Activated naive CD4-positive, alpha-beta T cell treated with anti-CD3 and anti-CD28 coated beads for 36 hours (primary cell): ENCODE data around the gene CFAP65. TPM values are rescaled to one million over a fixed set of nuclear protein-coding genes. Genes with fewer than 3 reads are reported as not detected.

Source experiments
- CTCF ChIA-PET: fragments of 350-600 bp; sonication (Branson Sonifier 250); formaldehyde crosslinking; loops from one replicate; lab custom pipeline; 2021; ENCODE audit warnings: antibody characterized with exemption; lab: Charles Lee
- DNase-seq: peaks from one replicate; pipeline ENCODE4 v3.0.0-alpha.2; 2020
- H3K27ac Mint-ChIP-seq: one replicate; pipeline ENCODE4 v1.8.0; 2021; ENCODE audit warnings: mild to moderate bottlenecking, mixed read lengths
- H3K27me3 Mint-ChIP-seq: one replicate; pipeline ENCODE4 v1.8.0; 2021; ENCODE audit warnings: low read depth, mixed read lengths
- H3K36me3 Mint-ChIP-seq: one replicate; pipeline ENCODE4 v1.8.0; 2021; ENCODE audit warnings: low read depth, mixed read lengths
- H3K4me1 Mint-ChIP-seq: one replicate; pipeline ENCODE4 v1.8.0; 2021; ENCODE audit warnings: low read depth, mixed read lengths
- H3K4me3 Mint-ChIP-seq: one replicate; pipeline ENCODE4 v1.8.0; 2021; ENCODE audit warnings: mild to moderate bottlenecking, moderate library complexity, mixed read lengths
- H3K9me3 Mint-ChIP-seq: one replicate; pipeline ENCODE4 v1.8.0; 2021; ENCODE audit warnings: mixed read lengths
- intact Hi-C: fragments of 100-400 bp; cut with micrococcal nuclease; formaldehyde crosslinking; loops from one replicate; pipeline ENCODE4 v1.15.1; 2023
- total RNA-seq, 2 experiments: library from RNA; stranded (reverse); gene quantifications; one replicate each; pipeline ENCODE4 v1.2.3, GENCODE V29; 2021

Gene CFAP65
- total RNA-seq, 2 experiments from 2014 or later: not detected

GRCh38 chr2:218963601-218964000, 77.7 kb downstream of the CFAP65 start:
- H3K4me1 Mint-ChIP-seq: peaks cover 18% of the 10 kb centered on the region
- H3K36me3 Mint-ChIP-seq: no peaks in the 10 kb centered on the region
- DNase-seq: no peak
- CTCF ChIA-PET: no interaction called here
- H3K27me3 Mint-ChIP-seq: peaks cover 63% of the 10 kb centered on the region
- no peak overlapping the region for H3K4me3 Mint-ChIP-seq
- no peaks in the 10 kb centered on the region for H3K9me3 Mint-ChIP-seq
- intact Hi-C loops: no loop called here
- no peak overlapping the region for H3K27ac Mint-ChIP-seq

- no peak overlapping the region for H3K27ac Mint-ChIP-seq
- H3K36me3 Mint-ChIP-seq: no peaks in the 10 kb centered on the region
- peaks cover 18% of the 10 kb centered on the region for H3K4me1 Mint-ChIP-seq
- DNase-seq: peak; percentile 80
- CTCF ChIA-PET: no interaction called here
- no peak overlapping the region for H3K4me3 Mint-ChIP-seq
- peaks cover 67% of the 10 kb centered on the region for H3K27me3 Mint-ChIP-seq
- H3K9me3 Mint-ChIP-seq: no peaks in the 10 kb centered on the region
- intact Hi-C loops: no loop called here
Observed at GRCh38 chr2:218962859-218963492, 78.3 kb downstream of the CFAP65 start.

GRCh38 chr2:218961651-218962570, 79.4 kb downstream of the CFAP65 start:
- no peak overlapping the region for H3K27ac Mint-ChIP-seq
- H3K27me3 Mint-ChIP-seq: peaks cover 74% of the 10 kb centered on the region
- no peaks in the 10 kb centered on the region for H3K9me3 Mint-ChIP-seq
- H3K4me1 Mint-ChIP-seq: peaks cover 18% of the 10 kb centered on the region
- CTCF ChIA-PET: interaction anchor here (1.3 kb wide), 1 partner anchor 18 kb away, joined by 7 read pairs; no protein-coding TSS in a partner anchor
- H3K4me3 Mint-ChIP-seq: no peak overlapping the region
- intact Hi-C loops: no loop called here
- no peaks in the 10 kb centered on the region for H3K36me3 Mint-ChIP-seq
- DNase-seq: no peak

GRCh38 chr2:218961229-218961628, 80.1 kb downstream of the CFAP65 start:
- no peak for DNase-seq
- H3K9me3 Mint-ChIP-seq: no peaks in the 10 kb centered on the region
- peaks cover 18% of the 10 kb centered on the region for H3K4me1 Mint-ChIP-seq
- H3K27me3 Mint-ChIP-seq: peaks cover 68% of the 10 kb centered on the region
- peak overlapping the region; percentile 16 for H3K27ac Mint-ChIP-seq
- CTCF ChIA-PET: interaction anchor here (1.3 kb wide), 1 partner anchor 19 kb away, joined by 7 read pairs; no protein-coding TSS in a partner anchor
- intact Hi-C loops: no loop called here
- H3K36me3 Mint-ChIP-seq: no peaks in the 10 kb centered on the region
- no peak overlapping the region for H3K4me3 Mint-ChIP-seq

- intact Hi-C loops: no loop called here
- Mint-ChIP-seq H3K4me1 (peaks cover 18% of the 10 kb centered on the region), H3K27me3 (peaks cover 66% of the 10 kb centered on the region), H3K4me3 (peak overlapping the region; percentile 29), H3K36me3 (no peaks in the 10 kb centered on the region), H3K9me3 (no peaks in the 10 kb centered on the region), H3K27ac (no peak overlapping the region)
- CTCF ChIA-PET: interaction anchor here (0.9 to 1.1 kb wide), 2 partner anchors 18 to 20 kb away, joined by 3 to 5 read pairs; no protein-coding TSS in a partner anchor
- DNase-seq: no peak
Observed at GRCh38 chr2:218960309-218961165, 80.8 kb downstream of the CFAP65 start.

- H3K27me3 Mint-ChIP-seq: peaks cover 69% of the 10 kb centered on the region
- no peak overlapping the region for H3K4me3 Mint-ChIP-seq
- no peak overlapping the region for H3K27ac Mint-ChIP-seq
- CTCF ChIA-PET: interaction anchor here (0.9 to 1.1 kb wide), 2 partner anchors 19 to 21 kb away, joined by 3 to 5 read pairs; no protein-coding TSS in a partner anchor
- intact Hi-C loops: loop anchor here (1.0 kb wide), 1 partner anchor 51 kb away; no protein-coding TSS in a partner anchor
- no peaks in the 10 kb centered on the region for H3K9me3 Mint-ChIP-seq
- peaks cover 18% of the 10 kb centered on the region for H3K4me1 Mint-ChIP-seq
- DNase-seq: no peak
- no peaks in the 10 kb centered on the region for H3K36me3 Mint-ChIP-seq
Observed at GRCh38 chr2:218959761-218960308, 81.5 kb downstream of the CFAP65 start.

GRCh38 chr2:218959141-218959731, 82.1 kb downstream of the CFAP65 start, which contains the start of gene CDK5R2:
CDK5R2 (plus strand) TSS chr2:218959666; CDS start chr2:218959821, 155 bp downstream.
- peak; percentile 80 for DNase-seq
- Mint-ChIP-seq H3K27me3 (peaks cover 69% of the 10 kb centered on the region), H3K4me3 (peak within 1 kb of the TSS; percentile 41), H3K27ac (no peak within 1 kb of the TSS), H3K9me3 (no peaks in the 10 kb centered on the region), H3K36me3 (no peaks in the 10 kb centered on the region), H3K4me1 (peaks cover 18% of the 10 kb centered on the region)
- intact Hi-C loops: loop anchor here (1.0 kb wide), 1 partner anchor 50 kb away; no protein-coding TSS in a partner anchor
- CTCF ChIA-PET: interaction anchor here (0.6 to 2.3 kb wide), 5 partner anchors 20 to 160 kb away, joined by 3 to 10 read pairs (median 4); no protein-coding TSS in a partner anchor

GRCh38 chr2:218958276-218958675, 83.0 kb downstream of the CFAP65 start:
- Mint-ChIP-seq H3K4me1 (peaks cover 15% of the 10 kb centered on the region), H3K4me3 (no peak overlapping the region), H3K27me3 (peaks cover 63% of the 10 kb centered on the region), H3K9me3 (no peaks in the 10 kb centered on the region), H3K27ac (no peak overlapping the region), H3K36me3 (no peaks in the 10 kb centered on the region)
- CTCF ChIA-PET: interaction anchor here (0.6 to 2.3 kb wide), 4 partner anchors 22 to 607 kb away, joined by 3 to 10 read pairs (median 4); no protein-coding TSS in a partner anchor
- DNase-seq: no peak
- intact Hi-C loops: no loop called here

- no peak overlapping the region for H3K27ac Mint-ChIP-seq
- H3K27me3 Mint-ChIP-seq: peaks cover 57% of the 10 kb centered on the region
- H3K4me3 Mint-ChIP-seq: no peak overlapping the region
- CTCF ChIA-PET: interaction anchor here (0.7 to 2.3 kb wide), 3 partner anchors 22 to 60 kb away, joined by 3 to 10 read pairs (median 4); no protein-coding TSS in a partner anchor
- DNase-seq: no peak
- H3K9me3 Mint-ChIP-seq: no peaks in the 10 kb centered on the region
- H3K4me1 Mint-ChIP-seq: peaks cover 13% of the 10 kb centered on the region
- intact Hi-C loops: no loop called here
- no peaks in the 10 kb centered on the region for H3K36me3 Mint-ChIP-seq
Observed at GRCh38 chr2:218957671-218958070, 83.6 kb downstream of the CFAP65 start.

- Mint-ChIP-seq H3K27ac (no peak overlapping the region), H3K4me1 (peaks cover 9% of the 10 kb centered on the region), H3K36me3 (no peaks in the 10 kb centered on the region), H3K4me3 (no peak overlapping the region), H3K27me3 (peaks cover 45% of the 10 kb centered on the region), H3K9me3 (no peaks in the 10 kb centered on the region)
- no peak for DNase-seq
- CTCF ChIA-PET: no interaction called here
- intact Hi-C loops: no loop called here
Observed at GRCh38 chr2:218956039-218956438, 85.3 kb downstream of the CFAP65 start.
